NB4 (cell line): ENCODE results near the gene CCR7.

ENCODE experiments used
- CTCF ChIP-seq: IDR thresholded peaks from one replicate; pipeline ENCODE4 v1.5.1; 2012; ENCODE audit warnings: low read depth, low read length
- MAX ChIP-seq: IDR thresholded peaks from 2 replicates; pipeline ENCODE4 v1.6.1; 2011; ENCODE audit warnings: low read depth, low read length
- POLR2A ChIP-seq: IDR thresholded peaks from 2 replicates; pipeline ENCODE4 v1.6.1; 2011; ENCODE audit warnings: mild to moderate bottlenecking; ENCODE audit not compliant: insufficient read length; ENCODE audit errors: extremely low read depth

- no peak for TF ChIP-seq CTCF
- no peak for TF ChIP-seq POLR2A
- TF ChIP-seq MAX = no peak
Measured at GRCh38 chr17:40551091-40551878, 14.0 kb downstream of the CCR7 start.
